ENCODE data around the gene HPX.

The HPX gene
- total RNA-seq: 0.82 to 1.2 reads per million in 2 donors

GRCh38 chr11:6440906-6441358, at the start of gene HPX:
Gene HPX (minus strand): TSS chr11:6440987. CDS start chr11:6440963, 24 bp downstream.
- DNase-seq: no peak

DNA sequence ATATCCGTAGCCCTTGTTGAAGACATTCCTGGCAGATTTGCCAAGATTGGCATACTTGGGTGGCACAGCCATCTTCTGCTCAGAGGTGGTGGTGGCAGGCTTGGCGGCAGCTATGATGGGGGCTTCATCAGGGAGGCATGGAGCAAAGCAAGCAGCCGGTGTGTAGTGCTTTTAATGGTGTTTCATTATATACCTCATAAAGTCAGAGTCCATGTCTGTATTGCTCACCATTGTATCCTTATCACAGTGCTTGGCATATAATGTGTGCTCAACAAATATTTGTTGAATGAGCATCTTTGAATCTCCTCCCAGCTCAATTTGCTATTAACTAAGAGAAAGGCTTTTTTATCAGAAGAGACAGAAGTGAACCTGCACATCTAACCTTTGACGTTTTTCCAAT, 48.5 kb upstream of the HPX start:
- no peak for DNase-seq

DNA sequence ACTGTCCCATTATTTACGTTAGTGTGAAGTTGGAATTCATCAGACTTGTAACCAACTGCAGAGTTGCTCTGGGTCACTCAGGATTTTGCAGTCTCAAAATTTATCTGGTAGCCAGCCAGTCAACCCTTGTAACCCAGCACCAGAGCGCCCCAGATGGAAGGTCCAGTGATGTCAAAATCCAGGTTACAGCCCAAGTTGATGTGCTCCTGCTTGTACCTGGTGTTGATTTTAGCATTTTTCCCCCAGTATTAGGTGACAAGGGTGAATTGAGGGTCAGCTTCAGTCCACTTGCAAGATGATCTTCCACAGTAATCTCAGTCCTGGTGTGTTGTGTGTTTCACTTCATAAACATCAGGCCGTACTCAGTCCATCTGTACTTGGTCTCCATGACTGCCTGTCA, 48.0 kb upstream of the HPX start:
- DNase-seq: no peak

- DNase-seq: no peak
Observed at GRCh38 chr11:6488342-6488741, 47.6 kb upstream of the HPX start.

- no peak for DNase-seq
Observed at GRCh38 chr11:6486938-6487337, 46.2 kb upstream of the HPX start.

DNA sequence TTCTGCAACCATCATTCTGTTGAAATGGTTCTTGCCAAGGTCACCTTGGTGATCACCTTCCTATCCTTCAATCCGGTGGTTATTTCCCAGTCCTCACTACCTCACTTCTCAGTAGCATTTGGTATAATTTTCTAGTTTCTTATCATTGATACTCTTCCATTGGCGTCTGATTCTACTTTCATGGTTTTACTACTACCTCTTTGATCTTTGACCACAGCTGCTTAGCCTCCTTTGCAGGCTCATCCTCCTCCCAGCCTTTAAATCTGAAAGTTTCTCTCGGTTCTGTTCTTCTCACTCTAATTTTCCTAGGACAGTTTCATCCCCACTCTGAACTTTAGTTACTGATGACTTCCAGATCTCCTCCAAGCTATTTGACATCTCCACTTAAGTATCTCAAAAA, 45.5 kb upstream of the HPX start:
- DNase-seq: no peak

DNA sequence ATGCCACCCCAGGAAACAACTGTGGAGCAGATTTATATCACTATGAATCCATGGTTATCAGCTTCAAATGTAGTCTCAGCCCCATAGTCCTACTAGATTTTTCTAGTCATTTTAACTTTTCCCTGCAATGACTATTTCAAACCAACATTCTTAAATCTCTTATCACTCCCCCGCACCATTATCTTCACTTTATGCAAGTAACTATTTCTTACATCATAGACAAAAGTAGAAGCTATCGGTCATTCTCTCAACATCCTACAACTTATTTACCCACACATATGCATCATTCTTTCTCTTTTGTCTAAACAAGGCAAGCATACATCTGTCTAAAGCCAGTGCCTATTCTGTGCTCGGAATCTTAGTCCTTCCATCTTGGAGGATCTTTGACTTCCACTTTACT, 44.9 kb upstream of the HPX start:
- DNase-seq: no peak

DNA sequence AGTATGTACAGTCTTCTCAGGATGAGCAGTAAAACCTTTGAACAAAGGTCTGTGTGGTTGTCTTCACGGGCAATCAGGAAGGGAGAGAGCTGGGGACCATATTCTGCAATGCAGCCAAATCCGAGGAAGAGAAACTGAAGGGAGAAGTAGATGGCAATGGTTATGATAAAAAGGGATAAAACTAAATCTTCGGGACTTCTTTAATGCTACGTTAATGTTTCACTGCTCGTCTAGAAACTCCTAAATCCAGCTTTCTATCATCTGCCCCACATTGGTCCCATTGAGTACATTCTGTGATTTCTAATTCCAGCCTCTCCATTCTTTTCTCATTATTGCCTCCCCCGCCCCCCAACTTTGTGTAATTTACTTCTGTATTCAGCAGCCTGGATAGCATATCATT, 42.2 kb upstream of the HPX start:
- no peak for DNase-seq

DNA sequence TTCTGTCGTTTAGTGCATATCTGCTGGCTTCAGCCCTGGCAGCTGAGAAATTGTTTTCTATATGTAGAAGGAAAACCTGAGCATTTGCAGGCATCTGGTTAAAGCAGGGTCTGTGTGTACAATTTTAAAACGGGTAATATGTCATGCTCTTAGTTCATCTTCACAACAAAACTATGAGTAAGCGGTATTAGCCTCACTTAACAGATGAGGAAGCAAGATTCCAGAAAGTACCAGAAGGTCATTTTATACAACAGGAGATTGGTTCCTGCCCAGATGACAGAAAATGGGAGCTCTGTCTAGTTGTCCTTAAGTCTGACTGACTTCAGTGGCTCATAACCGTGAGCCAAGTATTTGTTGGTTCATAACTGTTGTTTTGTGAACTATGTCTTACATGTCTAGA, 41.7 kb upstream of the HPX start:
- no peak for DNase-seq

DNA sequence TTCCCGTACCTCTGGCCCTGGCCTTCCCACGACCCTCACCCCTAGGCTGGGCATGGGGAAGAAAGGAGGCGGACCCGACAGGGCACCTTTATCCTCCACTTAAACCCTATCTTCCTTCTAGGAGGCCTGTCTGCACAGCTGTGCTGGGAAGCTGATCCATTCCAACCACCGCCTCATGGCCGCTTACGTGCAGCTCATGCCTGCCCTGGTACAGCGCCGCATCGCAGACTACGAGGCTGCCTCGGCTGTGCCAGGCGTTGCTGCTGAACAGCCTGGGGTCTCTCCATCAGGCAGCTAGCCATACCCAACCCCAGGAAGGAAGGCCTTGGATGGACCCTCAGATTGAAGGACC, 41.1 kb upstream of the HPX start:
- DNase-seq: no peak

DNA sequence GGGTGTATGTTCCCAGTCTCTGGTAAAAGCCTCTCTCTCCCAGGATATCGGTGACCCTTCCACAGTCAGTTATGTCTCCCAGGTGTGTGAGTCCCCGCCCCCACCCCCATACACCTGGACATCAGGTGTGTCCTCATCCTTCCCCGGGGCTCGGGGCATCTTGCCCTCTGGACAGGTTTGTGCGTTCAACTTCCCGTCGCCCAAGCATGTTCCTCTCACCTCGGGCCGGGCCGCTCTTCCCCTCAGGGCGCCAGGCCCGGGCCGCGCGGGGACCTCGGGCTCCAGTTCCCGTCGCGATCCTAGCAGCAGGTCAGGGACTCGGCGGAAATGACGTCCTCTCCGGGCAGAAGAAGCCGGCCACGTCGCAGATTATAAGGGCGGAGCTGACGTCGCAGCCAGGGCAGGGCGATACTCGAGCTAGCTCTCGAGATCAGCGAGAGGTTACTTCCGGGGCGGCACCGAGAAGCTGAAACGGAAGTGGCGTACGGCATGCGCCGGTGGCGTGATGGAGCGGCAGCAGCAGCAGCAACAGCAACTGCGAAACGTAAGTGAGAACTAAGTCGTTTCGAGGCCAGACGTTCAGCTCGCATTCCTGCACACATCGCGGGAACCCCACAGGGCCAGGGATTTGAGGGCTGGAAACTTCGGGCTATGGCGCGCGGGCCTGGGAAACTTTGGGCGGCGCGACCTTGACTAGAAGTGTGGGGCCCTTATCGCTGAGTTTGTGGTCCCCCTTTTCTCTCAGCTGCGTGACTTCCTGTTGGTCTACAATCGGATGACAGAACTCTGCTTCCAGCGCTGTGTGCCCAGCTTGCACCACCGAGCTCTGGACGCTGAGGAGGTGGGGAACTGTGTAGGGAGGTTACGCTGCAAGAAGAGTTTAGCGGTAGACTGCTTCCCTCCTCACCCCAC, 40.5 kb upstream of the HPX start, which contains the start of the genes ARFIP2 and TIMM10B:
Gene ARFIP2 (minus strand): TSS at position 320 of the 912 bp plus-strand sequence. CDS start 910 bp downstream, outside the sequence.
Gene TIMM10B (plus strand): TSS at position 490 of the 912 bp plus-strand sequence. CDS start 16 bp downstream, at position 506.
- DNase-seq: peak; percentile 85

- DNase-seq: no peak
Observed at GRCh38 chr11:6480299-6480914, 39.6 kb upstream of the HPX start.

DNA sequence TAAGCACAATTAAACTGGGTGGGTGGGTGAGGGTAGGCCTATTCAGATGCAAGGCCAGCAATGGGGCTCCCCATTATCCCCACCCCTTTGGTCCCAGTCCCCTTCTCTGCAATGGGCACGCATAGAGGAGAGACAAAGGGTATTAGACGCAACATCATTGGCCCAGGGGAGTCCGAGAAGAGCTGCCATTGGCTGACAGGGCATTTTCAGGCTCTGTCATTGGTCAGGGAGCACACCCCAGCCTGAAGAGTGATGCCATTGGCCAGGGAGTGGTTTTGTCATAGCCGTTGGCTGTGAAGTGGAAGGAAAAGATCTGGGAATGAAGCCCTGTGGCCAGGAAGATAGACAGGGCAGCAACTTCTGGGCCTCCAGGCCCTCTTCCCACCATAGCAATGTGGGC, 35.8 kb upstream of the HPX start:
- DNase-seq: no peak

GRCh38 chr11:6475936-6476335, 35.1 kb upstream of the HPX start:
- no peak for DNase-seq

GRCh38 chr11:6474806-6475500, 34.2 kb upstream of the HPX start:
- DNase-seq: no peak

GRCh38 chr11:6474413-6474792, 33.6 kb upstream of the HPX start:
- no peak for DNase-seq

GRCh38 chr11:6473451-6474412, 32.9 kb upstream of the HPX start, which contains the start of gene TRIM3:
Gene TRIM3 (minus strand): TSS chr11:6473941. CDS start chr11:6465695, 8,246 bp downstream.
- peak; percentile 79 for DNase-seq

DNA sequence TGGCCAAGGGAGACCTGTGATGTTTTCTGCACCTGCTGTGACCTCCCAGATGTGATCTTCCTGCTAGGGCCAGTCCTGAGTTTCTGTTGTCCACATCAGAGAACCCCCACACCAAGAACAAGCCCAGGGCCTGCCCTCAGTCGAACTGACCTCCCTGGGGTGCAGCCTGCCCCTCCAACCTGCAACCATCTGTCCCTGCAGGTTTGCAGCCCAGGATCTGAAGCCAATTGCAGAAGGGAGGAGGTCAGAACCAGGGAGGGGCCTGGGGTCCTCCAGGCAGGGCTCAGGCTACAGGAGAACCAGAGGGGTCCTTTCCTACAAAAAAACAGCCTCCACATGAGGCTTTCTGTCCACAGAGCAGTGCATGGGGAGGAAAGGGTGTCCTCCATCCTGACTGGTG, 32.1 kb upstream of the HPX start:
- DNase-seq: no peak

GRCh38 chr11:6469599-6469998, 28.8 kb upstream of the HPX start:
- DNase-seq: no peak

GRCh38 chr11:6468712-6469495, 28.1 kb upstream of the HPX start:
- DNase-seq: no peak

DNA sequence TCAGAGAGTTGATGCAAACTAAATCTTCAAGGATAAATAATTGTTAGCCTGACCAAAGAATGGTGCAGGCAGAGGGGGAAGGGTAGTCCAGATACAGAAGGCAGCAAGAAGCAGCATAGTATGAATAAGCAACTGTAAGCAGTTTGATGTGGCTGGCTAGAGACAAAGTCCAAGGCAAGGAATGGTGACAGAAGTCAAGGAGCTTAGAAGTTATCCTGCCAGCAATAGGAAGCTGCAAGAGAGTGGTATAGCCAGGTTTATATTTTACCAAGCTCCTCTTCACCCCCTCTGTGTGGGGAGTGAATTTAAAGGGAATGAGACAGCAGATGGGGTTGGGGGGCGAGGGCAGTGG, 18.3 kb upstream of the HPX start:
- no peak for DNase-seq
